Measurements from ENCODE around the gene NPIPB4.
"Not testable (repeated sequence)": the region's sequence is repeated elsewhere in the genome, so short reads cannot be mapped to it uniquely, and the experiment has no call there.

The NPIPB4 gene

DNA sequence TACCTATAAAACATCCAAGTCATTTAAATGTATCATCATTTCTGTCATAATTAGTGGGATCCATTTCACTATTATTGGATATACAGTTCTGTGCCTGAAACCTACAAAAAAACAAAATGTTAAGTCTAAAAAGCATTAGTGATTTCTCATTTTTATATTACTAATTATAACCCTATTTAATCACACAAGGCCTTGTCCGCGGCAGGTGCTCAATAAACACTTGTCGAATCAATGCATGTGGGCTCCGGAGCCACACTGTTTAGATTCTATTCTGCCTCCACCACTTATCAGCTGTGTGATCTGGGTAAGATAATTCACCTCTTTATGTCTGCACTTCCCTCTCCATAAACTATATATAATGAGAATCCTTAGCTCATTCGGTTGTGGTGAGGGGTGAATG is at the start of gene NPIPB4:
Gene NPIPB4, minus strand, starts transcription at position 101 of the 400 bp plus-strand sequence. CDS start 378 bp downstream, outside the sequence.
- not testable (repeated sequence) for DNase-seq (ENCODE audit: low read depth in 2 of 3, low spot score in 2 of 3)

DNA sequence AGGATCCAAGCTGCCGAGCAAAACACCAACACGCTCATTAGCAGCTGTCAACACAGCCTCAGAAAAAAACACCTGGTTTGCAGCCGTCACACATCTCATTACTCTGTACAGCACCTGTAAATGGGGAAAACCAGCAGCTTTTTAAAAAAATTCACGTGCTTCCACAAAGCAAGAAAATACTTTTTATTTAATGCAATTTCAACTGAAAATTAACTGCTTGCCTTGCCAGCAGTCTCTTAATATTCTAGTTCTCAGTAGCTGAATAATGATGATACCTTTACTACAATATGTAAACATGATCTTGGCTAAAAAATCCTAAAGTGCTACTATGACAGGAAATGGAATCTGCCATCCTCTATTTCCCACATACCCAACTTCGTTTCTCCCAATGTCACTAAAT is 41.4 kb upstream of the NPIPB4 start:
- DNase-seq (ENCODE audit: low read depth in 2 of 3, low spot score in 2 of 3), result not testable (repeated sequence)

DNA sequence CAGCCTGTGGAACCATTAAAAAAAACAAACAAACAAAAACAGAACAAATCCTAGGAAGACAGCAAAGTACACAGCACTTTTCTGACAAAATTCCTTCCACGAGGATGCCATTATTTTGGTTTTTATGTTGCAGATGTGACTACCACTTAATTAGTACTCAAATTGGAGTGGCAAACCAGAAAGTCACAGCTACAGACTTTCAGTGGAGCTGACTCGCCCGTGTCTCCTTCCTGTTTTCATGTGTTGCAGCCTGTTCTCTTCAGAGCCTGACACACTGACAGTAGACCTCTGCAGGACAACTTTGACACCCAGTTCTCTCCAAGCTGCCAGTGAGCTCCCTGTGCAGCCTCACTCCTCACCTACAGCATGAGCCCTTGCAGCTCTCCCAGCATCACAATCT is 24.4 kb upstream of the NPIPB4 start:
- not testable (repeated sequence) for DNase-seq (ENCODE audit: low read depth in 2 of 3, low spot score in 2 of 3)

DNA sequence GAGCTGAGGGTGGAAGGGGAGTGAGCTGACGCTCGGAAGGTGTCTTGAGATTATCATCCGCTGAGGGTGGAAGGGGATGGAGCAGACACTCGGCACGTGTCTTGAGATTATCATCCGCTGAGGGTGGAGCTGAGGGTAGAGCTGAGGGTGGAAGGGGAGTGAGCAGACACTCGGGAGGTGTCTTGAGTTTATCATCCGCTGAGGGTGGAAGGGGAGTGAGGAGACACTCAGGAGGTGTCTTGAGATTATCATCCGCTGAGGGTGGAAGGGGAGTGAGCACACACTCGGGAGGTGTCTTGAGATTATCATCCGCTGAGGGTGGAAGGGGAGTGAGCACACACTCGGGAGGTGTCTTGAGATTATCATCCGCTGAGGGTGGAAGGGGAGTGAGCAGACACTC is 20.4 kb downstream of the NPIPB4 start:
- not testable (repeated sequence) for DNase-seq (ENCODE audit: low read depth in 2 of 3, low spot score in 2 of 3)

DNA sequence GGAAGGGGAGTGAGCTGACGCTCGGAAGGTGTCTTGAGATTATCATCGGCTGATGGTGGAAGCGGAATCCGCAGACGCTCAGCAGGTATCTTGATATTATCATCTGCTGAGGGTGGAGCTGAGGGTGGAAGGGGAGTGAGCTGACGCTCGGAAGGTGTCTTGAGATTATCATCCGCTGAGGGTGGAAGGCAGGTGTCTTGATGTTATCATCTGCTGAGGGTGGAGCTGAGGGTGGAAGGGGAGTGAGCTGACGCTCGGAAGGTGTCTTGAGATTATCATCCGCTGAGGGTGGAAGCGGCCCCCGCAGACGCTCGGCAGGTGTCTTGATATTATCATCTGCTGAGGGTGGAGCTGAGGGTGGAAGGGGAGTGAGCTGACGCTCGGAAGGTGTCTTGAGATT is 21.2 kb downstream of the NPIPB4 start:
- not testable (repeated sequence) for DNase-seq (ENCODE audit: low read depth in 2 of 3, low spot score in 2 of 3)

DNA sequence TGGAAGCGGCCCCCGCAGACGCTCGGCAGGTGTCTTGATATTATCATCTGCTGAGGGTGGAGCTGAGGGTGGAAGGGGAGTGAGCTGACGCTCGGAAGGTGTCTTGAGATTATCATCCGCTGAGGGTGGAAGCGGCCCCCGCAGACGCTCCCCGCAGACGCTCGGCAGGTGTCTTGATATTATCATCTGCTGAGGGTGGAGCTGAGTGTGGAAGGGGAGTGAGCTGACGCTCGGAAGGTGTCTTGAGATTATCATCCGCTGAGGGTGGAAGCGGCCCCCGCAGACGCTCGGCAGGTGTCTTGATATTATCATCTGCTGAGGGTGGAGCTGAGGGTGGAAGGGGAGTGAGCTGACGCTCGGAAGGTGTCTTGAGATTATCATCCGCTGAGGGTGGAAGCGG is 21.8 kb downstream of the NPIPB4 start:
- not testable (repeated sequence) for DNase-seq (ENCODE audit: low read depth in 2 of 3, low spot score in 2 of 3)

DNA sequence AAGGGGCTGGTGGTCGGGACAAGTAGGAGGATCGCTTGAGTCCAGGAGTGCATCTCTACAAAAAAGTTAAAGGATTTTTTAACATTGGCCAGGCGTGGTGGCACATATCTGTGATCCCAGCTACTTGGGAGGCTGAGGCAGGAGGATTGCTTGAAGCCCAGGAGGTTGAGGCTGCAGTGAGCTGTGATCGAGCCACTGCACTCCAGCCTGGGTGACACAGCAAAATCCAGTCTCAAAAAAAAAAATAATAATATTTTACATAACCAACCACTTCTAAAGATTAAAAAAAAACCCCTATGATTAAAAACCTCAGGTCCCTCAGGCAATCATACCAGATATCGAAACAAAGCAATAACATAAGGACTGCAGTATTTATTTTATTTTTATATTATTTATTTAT is 23.3 kb downstream of the NPIPB4 start:
- DNase-seq (ENCODE audit: low read depth in 2 of 3, low spot score in 2 of 3), result not testable (repeated sequence)

DNA sequence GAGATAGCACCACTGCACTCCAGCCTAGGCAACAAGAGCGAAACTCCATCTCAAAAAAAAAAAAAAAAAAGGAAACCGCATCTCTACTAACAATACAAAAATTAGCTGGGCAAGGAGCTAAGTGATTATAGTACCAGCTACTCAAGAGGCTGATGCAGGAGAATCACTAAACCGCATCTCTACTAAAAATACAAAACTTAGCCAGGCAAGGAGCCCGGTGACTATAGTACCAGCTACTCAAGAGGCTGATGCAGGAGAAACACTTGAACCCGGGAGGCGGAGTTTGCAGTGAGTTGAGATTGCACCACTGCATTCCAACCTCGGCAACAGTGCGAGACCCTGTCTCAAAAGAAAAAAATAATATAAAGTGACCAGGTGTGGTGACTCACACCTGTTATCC is 27.6 kb downstream of the NPIPB4 start:
- DNase-seq (ENCODE audit: low read depth in 2 of 3, low spot score in 2 of 3), result not testable (repeated sequence)

DNA sequence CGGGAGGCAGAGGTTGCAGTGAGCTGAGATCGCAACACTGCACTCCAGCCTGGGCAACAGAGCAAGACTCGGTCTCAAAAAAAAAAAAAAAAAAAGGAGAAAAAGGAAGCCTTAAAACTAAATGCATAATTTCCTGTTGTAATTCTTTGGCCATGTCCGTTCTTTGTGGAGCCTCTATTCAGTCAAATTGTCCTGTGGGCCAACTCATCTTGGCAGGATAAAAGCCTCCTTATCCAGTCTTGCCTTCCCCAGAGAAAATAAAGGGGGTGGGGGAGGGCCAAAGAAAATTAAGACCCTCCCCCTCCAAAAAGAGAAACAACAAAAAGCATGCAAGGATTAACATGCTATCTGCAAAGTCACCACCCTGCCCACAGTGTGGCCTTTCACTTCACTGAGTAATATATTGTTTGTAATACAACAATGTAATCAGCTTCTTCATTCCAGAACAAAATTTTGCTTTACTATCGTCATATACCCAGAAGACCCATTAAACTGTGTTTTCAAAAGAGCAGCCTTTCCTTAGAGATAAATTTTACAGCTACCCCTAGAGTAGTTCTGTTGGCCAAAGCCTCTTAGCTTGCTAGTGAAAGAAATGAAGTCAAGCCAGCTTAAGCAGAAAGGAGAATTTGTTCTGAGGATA is 31.4 kb downstream of the NPIPB4 start:
- DNase-seq (ENCODE audit: low read depth in 2 of 3, low spot score in 2 of 3), result not testable (repeated sequence)

DNA sequence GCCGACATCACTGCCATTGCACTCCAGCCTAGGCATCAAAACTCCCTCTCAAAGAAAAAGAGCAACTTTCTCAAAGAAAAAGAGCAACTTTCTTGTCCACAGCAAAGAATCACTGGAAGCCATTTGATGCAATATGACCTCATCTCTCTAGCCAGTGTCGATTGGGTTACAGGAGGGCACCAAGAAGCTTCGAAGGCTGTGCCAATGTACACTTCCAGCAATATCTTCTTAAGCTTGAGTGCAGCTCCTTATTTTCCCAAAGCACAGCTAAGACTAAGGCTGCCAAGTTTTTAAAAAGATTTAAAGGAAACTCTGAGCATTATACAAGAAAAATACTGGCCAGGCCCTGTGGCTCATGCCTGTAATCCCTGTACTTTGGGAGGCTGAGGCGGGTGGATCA is 32.0 kb downstream of the NPIPB4 start:
- not testable (repeated sequence) for DNase-seq (ENCODE audit: low read depth in 2 of 3, low spot score in 2 of 3)

DNA sequence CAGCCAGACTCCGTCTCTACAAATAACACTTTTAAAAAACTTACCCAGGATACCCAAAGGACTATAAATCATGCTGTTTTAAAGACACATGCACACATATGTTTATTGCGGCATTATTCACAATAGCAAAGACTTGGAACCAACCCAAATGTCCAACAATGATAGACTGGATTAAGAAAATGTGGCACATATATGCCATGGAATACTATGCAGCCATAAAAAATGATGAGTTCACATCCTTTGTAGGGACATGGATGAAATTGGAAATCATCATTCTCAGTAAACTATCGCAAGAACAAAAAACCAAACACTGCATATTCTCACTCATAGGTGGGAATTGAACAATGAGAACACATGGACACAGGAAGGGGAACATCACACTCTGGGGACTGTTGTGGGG is 34.3 kb downstream of the NPIPB4 start:
- not testable (repeated sequence) for DNase-seq (ENCODE audit: low read depth in 2 of 3, low spot score in 2 of 3)

DNA sequence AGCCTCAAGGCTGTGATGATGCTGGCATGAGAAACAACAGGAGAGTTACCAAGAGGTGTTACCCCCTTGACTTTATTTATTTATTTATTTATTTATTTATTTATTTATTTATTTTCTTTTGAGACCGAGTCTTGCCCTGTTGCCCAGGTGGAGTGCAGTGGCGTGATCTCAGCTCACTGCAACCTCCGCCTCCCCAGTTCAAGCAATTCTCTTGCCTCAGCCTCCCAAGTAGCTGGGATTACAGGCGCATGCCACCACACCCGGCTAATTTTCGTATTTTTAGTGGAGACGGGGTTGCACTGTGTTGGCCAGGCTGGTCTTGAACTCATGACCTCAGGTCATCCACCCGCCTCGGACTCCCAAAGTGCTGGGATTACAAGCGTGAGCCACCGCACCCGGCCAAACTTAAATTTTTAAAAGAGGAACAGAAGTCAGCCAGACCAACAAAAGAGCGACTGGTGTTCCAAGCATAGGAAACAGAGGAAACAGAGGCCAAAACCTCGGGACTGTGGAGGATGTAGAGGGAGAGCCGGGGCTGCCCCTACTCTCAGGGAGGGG is 36.6 kb downstream of the NPIPB4 start:
- DNase-seq (ENCODE audit: low read depth in 2 of 3, low spot score in 2 of 3), result not testable (repeated sequence)

DNA sequence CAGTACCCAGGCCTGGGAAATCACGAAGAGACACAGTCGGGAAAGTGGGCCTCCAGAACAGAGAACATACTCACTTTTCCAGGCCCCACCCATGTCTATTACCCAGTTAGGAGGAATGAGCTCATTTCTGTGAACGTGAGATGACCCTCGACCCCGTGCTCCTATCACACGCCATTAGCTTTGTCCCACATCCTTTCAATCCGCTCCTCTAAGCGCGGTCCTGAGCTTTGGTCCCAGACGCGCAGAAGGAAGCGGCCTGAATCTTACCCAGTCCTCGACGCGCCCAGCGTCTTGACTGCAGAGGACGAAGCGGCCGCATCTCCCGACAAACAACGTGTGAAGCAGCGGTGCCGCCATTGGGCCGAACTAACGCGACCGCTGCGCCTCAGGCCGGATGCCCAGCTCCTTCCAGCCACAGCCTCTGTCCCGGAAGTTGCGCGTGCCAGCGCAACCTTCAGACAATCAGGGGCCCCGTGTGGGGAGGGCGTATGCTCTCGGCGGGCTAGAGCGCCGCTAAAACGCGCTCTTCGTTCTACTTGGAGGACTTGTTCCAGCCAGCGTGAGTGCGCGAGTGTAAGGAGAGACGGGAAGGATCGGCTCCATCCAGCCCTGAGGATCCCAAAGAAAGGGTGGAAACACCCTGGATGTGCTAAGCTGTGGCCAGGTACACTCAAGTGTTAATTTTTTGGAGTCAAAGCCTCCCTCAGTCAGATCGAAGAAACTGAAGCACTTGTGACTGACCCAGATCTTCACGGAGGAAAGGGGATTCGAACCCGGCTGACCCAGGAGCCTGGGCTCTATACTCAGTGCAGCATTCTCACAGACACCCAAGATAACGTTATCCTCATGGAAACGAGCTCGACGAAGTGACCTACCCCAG is 37.3 kb downstream of the NPIPB4 start:
- peak; percentile 53 to 59 (median 54) for DNase-seq (ENCODE audit: low read depth in 2 of 3, low spot score in 2 of 3)

DNA sequence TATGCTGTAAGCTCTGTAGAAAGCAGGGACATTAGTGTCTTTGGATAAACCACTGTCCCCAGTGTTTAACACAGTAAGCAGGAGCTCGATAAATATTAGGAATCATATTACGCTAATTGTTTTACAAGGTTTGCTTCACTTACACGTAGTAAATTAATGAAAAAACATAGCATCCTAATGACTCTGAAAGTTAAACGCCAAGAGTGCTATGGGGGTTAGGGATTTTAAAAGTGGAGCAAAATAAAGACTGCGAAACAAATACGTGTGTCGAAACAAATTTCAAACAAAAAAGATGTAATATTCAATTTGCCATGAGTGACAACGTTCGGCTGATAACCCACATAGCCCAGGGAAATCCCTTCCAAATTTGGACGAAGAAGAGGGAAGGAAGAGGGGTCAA is 37.9 kb downstream of the NPIPB4 start:
- DNase-seq (ENCODE audit: low read depth in 2 of 3, low spot score in 2 of 3), result not testable (repeated sequence)

DNA sequence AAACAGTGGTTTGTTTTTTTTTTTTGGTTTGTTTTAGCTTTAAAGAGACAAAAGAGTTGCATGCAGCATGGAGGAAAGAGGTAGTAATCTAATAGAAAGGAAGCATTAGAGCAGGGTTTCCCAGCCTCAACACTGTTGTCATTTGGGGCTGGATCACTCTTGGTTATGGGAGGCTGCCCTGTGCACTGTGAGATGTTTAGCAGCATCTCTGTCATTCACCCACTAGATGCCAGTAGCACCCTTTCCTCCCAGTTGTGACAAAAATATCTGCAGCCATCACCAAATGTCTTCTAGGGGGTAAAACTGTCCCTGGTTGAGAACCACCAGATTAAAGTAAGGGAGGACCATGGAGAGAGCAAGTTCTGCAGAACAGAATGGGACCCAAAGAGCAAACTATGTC is 40.5 kb downstream of the NPIPB4 start:
- DNase-seq (ENCODE audit: low read depth in 2 of 3, low spot score in 2 of 3), result not testable (repeated sequence)

DNA sequence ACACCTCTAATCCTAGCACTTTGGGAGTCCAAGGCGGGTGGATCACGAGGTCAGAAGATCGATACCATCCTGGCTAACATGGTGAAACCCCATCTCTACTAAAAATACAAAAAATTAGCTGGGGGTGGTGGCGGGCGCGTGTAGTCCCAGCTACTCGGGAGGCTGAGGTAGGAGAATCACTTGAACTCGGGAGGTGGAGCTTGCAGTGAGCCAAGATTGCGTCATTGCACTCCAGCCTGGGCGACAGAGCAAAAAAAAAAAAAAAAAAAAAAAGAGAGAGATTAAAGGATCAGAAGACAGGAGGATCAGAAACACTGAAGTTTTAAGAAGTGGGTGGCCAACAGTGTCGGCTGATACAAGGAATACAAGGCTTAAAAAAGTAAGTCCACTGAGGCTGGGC is 41.9 kb downstream of the NPIPB4 start:
- DNase-seq (ENCODE audit: low read depth in 2 of 3, low spot score in 2 of 3), result not testable (repeated sequence)

DNA sequence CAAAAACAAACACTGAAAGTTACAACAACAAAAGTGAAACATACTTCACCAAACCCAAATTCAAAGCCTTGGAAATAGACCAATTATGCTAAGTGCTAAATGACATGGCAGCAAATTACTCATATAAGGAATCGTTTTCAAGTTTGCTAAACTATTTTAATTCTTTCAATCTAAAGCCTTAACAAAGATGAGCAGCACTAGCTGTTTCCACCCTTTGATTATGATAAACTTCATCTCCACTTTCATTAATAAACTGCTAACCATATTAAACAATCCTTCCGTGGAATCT is 55.2 kb downstream of the NPIPB4 start:
- not testable (repeated sequence) for DNase-seq (ENCODE audit: low read depth in 2 of 3, low spot score in 2 of 3)

DNA sequence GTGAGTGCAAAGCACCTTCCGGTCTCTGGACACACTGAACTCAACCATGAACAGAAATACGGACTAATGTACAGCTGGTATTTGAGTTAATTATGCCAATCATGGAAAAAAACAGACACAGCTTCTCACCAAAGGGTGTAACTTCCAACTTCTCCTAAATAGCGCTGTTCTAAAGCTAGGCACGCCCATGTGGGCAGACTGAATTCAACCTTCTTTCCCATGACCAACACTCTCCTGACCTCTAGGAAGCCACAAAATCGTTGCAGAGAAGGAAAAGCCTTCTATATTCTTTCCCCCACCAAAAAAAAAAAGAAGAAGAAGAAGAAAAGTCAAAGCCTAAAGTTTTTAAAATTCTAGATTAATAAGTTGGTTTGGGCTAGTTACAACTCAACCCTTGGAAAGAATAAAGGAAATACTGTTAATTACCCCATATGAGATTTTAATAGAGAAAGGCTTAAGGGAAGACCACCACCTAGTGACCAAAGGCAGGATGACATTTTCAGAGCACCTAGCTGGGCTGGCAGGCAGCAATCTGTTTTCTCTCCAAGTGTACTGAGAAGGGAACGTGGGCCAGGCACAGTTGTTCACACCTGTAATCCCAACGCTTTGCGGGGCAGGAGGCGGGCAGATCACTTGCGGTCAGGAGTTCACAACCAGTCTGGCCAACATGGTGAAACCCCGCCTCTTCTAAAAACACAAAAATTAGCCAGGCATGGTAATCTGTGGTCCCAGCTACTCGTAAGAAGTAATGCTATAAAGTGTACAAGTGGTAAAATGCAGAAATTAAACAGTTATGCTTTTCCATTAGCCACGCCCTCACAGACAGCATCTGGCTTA is 55.8 kb downstream of the NPIPB4 start:
- DNase-seq (ENCODE audit: low read depth in 2 of 3, low spot score in 2 of 3), result not testable (repeated sequence)

DNA sequence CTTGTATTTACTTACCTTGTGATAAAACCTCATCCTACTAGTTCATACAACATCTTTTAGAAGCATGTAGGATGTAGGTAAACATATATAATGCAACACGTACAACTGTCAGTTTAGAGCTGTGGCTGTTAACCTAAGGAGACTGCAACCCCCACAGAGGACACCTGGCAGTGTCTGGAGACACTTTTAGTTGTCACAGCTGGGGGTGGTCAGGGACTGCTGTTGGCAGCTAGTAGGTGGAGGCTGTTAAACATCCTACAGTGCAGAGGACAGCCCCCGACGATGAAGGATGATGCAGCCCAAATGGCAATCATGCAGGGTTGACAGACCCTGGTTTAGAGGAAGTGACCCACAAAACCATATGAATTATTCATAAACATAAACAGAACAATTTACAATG is 59.0 kb downstream of the NPIPB4 start:
- DNase-seq (ENCODE audit: low read depth in 2 of 3, low spot score in 2 of 3), result not testable (repeated sequence)

DNA sequence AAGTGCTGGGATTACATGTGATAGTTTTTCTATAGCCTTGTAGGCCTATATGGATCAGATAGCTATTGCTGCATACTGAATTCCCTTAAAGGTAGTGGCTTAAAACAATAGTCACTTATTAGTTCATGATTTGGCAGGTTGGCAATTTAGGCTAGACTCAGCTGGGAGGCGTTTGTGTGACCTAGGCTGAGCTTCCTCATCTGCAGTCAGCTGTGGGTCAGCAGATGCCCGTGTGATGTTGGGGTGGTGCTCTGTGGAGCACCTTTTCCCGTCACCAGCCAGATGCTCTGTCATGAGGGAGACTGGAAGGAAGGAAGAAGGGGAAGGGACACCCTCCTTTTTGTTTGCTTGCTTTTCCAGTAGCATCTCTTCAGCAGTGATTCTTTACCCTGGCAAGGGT is 64.2 kb downstream of the NPIPB4 start:
- not testable (repeated sequence) for DNase-seq (ENCODE audit: low read depth in 2 of 3, low spot score in 2 of 3)

DNA sequence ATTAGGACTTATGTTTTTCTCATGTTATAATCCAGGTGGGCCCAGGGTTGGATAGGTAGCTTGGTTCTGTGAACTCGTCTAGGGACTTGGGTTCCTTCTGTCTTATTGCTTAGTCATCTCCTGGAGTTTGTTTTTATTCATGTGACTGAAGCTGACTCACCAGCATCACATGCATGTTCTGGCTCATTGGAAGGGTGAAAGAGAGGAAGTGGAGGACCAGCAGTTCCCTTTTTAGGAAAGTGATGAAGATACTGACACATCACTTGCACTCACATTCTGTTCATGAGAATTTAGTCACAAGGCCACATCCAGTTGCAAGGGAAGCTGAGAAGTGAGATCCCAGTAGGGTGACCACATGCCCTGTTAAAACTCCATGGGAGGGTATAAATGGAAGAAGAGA is 67.0 kb downstream of the NPIPB4 start:
- DNase-seq (ENCODE audit: low read depth in 2 of 3, low spot score in 2 of 3), result not testable (repeated sequence)
